ENCODE results near the gene ADAM8. TPM values are rescaled to one million over a fixed set of nuclear protein-coding genes. Genes with fewer than 3 reads are reported as not detected.

Gene ADAM8
- total and polyA plus RNA-seq, 2 of the 8 experiments (the other 6 are each of a cell fraction or from before 2014, with no cell fraction given), result 4.6 TPM

DNA sequence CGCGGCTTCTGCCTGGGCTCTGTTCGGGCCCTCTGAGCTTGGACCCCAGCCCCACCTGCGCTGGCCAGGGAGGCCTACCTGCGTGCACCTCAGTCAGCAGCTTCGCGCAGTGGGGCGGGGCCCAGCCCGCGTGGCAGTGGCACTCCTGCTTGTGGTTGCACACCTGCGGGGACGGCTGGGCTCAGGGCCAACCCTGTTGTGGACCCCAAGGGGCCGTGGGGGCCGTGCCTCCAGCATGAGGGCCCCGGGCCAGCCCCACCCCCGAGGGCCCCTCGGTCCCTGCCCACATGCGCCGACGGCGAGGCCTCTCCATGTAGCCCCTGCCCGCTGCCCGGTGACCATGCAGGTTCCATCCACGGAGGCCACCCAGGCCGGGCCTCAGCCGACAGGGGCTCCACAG is 7.3 kb downstream of the ADAM8 start:
- Histone ChIP-seq H3K79me2 (ENCODE audit: control insufficient read depth in 1 of 2, insufficient read depth in 2 of 2, low read length in 2 of 2) (no peaks in the 10 kb centered on the region), H3K9ac (replicated peaks in 1 of 4; ENCODE audit: extremely low read depth in 1 of 4, low read depth in 3 of 4, low read length in 3 of 4) (no peak overlapping the region), H2AFZ (ENCODE audit: low read length) (no peak overlapping the region), H3K4ac (replicated peaks; ENCODE audit: insufficient read length, low read depth, low read length) (no peak overlapping the region), H3K4me3 (ENCODE audit: extremely low read depth in 1 of 4, insufficient read depth in 2 of 4, low read depth in 3 of 4, low read length in 4 of 4) (no peak overlapping the region), H2BK15ac (ENCODE audit: low read length) (no peak overlapping the region), H3K27me3 (replicated peaks in 1 of 4; ENCODE audit: control insufficient read depth in 3 of 4, extremely low read depth in 1 of 4, insufficient read depth in 3 of 4, low read length in 3 of 4) (no peaks in the 10 kb centered on the region), H2BK5ac (ENCODE audit: low read depth, low read length) (no peak overlapping the region), H2BK20ac (ENCODE audit: low read length) (no peak overlapping the region), H3K4me1 (replicated peaks in 1 of 4; ENCODE audit: control insufficient read depth in 3 of 4, insufficient read depth in 4 of 4, low read length in 3 of 4) (peaks cover 0 to 3% (median 0%) of the 10 kb centered on the region in 4 experiments; a peak in 3 of 7 replicates), H3K14ac (ENCODE audit: insufficient read length) (no peak overlapping the region), H4K20me1 (replicated peaks in 1 of 2; ENCODE audit: control insufficient read depth in 1 of 2, insufficient read depth in 2 of 2, low read length in 2 of 2) (peaks cover 0 to 1% of the 10 kb centered on the region in 2 experiments), H4K8ac (ENCODE audit: extremely low read depth, insufficient read depth, low read length) (no peak overlapping the region), H2BK12ac (ENCODE audit: low read depth, low read length) (no peak overlapping the region), H3K18ac (ENCODE audit: extremely low read depth, low read length) (no peak overlapping the region), H3K27ac (ENCODE audit: low read depth, low read length) (no peak overlapping the region), H3K79me1 (ENCODE audit: low read depth, low read length) (no peaks in the 10 kb centered on the region), H3K4me2 (ENCODE audit: insufficient read depth in 1 of 2, low read depth in 2 of 2, low read length in 2 of 2) (no peak overlapping the region), H3K23me2 (ENCODE audit: low read depth, low read length) (no peaks in the 10 kb centered on the region), H3K23ac (ENCODE audit: insufficient read length) (no peak overlapping the region), H4K91ac (replicated peaks; ENCODE audit: insufficient read length, low read length) (no peak overlapping the region), H3K9me3 (ENCODE audit: insufficient read depth in 2 of 2, low read depth in 1 of 2, low read length in 1 of 2) (no peaks in the 10 kb centered on the region), H4K5ac (ENCODE audit: insufficient read length, low read depth, low read length) (no peak overlapping the region), H2BK120ac (replicated peaks; ENCODE audit: low read depth, low read length) (no peak overlapping the region), H3K56ac (replicated peaks; ENCODE audit: insufficient read length, low read depth, low read length) (no peak overlapping the region), H2AK5ac (ENCODE audit: low read depth, low read length) (no peak overlapping the region), H3K36me3 (ENCODE audit: control insufficient read depth in 2 of 4, insufficient read depth in 4 of 4, low read length in 3 of 4) (no peaks in the 10 kb centered on the region)
- 87% methylated on average over 25 of the region's 26 CpGs; no CpG with 5 or more reads in 1 of the 2 experiments for WGBS, 2 experiments (ENCODE audit: extremely low coverage in 1 of 2, insufficient coverage in 1 of 2, insufficient read length in 1 of 2, insufficient replicate concordance in 2 of 2, low coverage in 1 of 2, low lambda C conversion rate in 2 of 2, missing lambda C conversion rate in 1 of 2)
- DNase-seq (ENCODE audit: low read depth in 1 of 2, low spot score in 2 of 2) (no peak), FAIRE-seq (no peak)
- ChIA-PET CTCF (ENCODE audit: partially characterized antibody) (interaction anchor here (0.9 to 3.5 kb wide), 5 partner anchors 8 to 126 kb away, joined by 3 to 11 read pairs (median 4); partner anchors contain the start of gene ADAM8), POLR2A (ENCODE audit: partially characterized antibody) (interaction anchor here (1.3 kb wide), 1 partner anchor 42 kb away, joined by 3 read pairs; no protein-coding TSS in a partner anchor)
- TF ChIP-seq JUN (IDR thresholded peaks at IDR 0.05; ENCODE audit: low read depth, low read length), result no peak
- no peak for TF ChIP-seq RNF2 (IDR thresholded peaks at IDR 0.05; ENCODE audit: borderline replicate concordance, low read depth, low read length, missing control alignments, poor library complexity, severe bottlenecking)
- TF ChIP-seq SP2 (IDR thresholded peaks at IDR 0.05; ENCODE audit: low read length), result no peak
- TF ChIP-seq CHD1 (IDR thresholded peaks at IDR 0.05; ENCODE audit: low read depth, low read length), result no peak
- no peak for TF ChIP-seq SP1 (IDR thresholded peaks at IDR 0.05; ENCODE audit: low read depth, low read length)
- no peak for TF ChIP-seq NRF1 (IDR thresholded peaks at IDR 0.05; ENCODE audit: low read depth, low read length)
- no peak for TF ChIP-seq KDM1A (IDR thresholded peaks at IDR 0.05; ENCODE audit: borderline replicate concordance, low read length)
- no peak for TF ChIP-seq BCL11A (IDR thresholded peaks at IDR 0.05; ENCODE audit: low read depth in 2 of 2, low read length in 2 of 2)
- no peak for TF ChIP-seq KDM4A (IDR thresholded peaks at IDR 0.05; ENCODE audit: low read depth, low read length, severe bottlenecking)
- TF ChIP-seq EZH2 (IDR thresholded peaks at IDR 0.05; ENCODE audit: low read depth, low read length, severe bottlenecking), result no peak
- TF ChIP-seq CTBP2 (IDR thresholded peaks at IDR 0.05; ENCODE audit: borderline replicate concordance, insufficient read depth, insufficient read length, low read length), result no peak
- no peak for TF ChIP-seq RBBP5 (IDR thresholded peaks at IDR 0.05; ENCODE audit: borderline replicate concordance, low read depth, low read length)
- no peak for TF ChIP-seq RFX5 (IDR thresholded peaks at IDR 0.05; ENCODE audit: borderline replicate concordance, low read depth, low read length)
- TF ChIP-seq KDM5A (IDR thresholded peaks at IDR 0.05; ENCODE audit: low read length), result no peak
